ENCODE results near the gene ZNF66.
"Not testable (repeated sequence)": the region's sequence is repeated elsewhere in the genome, so short reads cannot be mapped to it uniquely, and the experiment has no call there.

The ZNF66 gene

GRCh38 chr19:20776083-20777076 lies at the start of gene ZNF66:
TSS of gene ZNF66 (plus strand) at chr19:20776304. CDS start at chr19:20776448, 144 bp downstream.
- DNase-seq (ENCODE audit: low read depth, low spot score): peak; percentile 87

DNA sequence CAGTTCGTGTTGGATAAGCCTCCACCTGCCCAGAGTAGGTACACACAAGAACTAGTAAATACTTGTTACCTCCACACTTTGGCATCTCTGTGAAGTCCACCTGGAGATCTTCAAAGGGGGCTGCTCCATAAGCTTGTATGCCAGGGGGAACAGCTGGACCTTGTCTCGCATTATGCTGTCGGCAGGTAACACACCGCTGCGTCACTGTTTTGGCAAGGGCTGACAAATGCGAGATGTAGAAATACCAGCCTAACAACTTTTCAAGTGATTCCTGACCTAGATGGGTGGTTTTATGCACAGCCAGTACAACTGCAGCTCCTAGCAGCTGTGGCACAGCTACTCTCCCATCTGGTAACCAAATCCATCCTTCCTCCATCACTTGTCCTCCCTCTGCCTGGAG lies 25.9 kb upstream of the ZNF66 start:
- DNase-seq (ENCODE audit: low read depth, low spot score): not testable (repeated sequence)

DNA sequence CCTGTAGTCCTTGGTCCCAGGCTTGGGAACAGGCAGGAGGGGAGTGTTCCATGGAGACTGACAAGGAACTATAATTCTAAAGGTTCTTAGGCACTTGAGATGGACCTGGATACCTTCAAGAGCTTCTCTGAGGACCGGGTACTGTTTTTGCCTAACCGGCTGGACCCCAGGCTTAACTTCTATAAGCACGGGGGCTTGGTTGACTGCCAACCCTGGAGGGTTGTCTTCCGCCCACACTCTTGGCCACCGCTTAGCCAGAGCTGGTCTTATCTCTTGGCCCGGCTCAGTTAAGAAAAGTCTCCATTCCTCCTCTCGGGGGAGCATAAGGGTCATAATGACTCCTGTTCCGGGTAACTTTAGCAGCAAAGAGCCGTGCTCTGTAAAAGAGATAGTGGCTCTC lies 23.8 kb upstream of the ZNF66 start:
- not testable (repeated sequence) for DNase-seq (ENCODE audit: low read depth, low spot score)

GRCh38 chr19:20769225-20769736 lies 6.8 kb upstream of the ZNF66 start:
- not testable (repeated sequence) for DNase-seq (ENCODE audit: low read depth, low spot score)

DNA sequence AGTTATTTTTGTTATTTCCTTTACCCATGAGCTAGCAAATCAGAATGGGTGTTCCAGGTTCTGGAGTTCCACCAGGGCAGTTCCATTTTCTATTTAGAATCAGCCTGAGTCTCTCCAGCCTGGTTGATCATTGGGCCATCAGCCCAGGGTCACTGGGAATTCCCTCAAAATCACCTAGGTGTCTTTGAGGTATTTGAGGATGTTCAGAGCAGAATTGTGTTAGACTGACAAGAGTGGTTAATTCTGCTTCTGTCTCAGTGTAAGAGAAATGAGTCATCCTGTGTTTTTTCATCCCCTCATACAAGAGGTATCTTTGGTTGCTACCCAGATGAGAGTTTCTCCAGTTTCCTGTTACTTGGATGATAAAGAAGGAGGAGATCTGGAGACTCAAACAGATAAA lies 11.7 kb downstream of the ZNF66 start:
- DNase-seq (ENCODE audit: low read depth, low spot score): no peak

- DNase-seq (ENCODE audit: low read depth, low spot score): no peak
These were observed 15.7 kb downstream of the ZNF66 start for GRCh38 chr19:20791806-20792205.

DNA sequence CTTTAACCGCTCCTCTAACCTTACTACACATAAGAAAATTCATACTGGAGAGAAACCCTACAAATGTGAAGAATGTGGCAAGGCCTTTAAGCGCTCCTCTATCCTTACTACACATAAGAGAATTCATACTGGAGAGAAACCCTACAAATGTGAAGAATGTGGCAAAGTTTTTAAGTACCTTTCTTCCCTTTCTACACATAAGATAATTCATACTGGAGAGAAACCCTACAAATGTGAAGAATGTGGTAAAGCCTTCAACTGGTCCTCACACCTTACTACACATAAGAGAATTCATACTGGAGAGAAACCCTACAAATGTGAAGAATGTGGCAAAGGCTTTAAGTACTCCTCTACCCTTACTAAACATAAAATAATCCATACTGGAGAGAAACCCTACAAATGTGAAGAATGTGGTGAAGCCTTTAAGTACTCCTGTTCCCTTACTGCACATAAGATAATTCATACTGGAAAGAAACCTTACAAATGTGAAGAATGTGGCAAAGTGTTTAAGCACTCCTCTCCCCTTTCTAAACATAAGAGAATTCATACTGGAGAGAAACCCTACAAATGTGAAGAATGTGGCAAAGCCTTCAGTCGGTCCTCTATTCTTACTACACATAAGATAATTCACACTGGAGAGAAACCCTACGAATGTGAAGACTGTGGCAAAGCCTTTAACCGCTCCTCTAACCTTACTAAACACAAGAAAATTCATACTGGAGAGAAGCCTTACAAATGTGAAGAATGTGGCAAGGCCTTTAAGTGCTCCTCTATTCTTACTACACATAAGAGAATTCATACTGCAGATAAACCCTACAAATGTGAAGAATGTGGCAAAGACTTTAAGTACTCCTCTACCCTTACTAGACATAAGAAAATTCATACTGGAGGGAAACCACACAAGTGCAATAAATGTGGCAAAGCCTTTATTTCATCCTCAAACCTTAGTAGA lies 30.5 kb downstream of the ZNF66 start:
- not testable (repeated sequence) for DNase-seq (ENCODE audit: low read depth, low spot score)

GRCh38 chr19:20840371-20840770 lies 64.3 kb downstream of the ZNF66 start:
- no peak for DNase-seq (ENCODE audit: low read depth, low spot score)
